Neural cell (in vitro differentiated cells): ENCODE results near the gene CAPN10.

ENCODE experiments used
- CTCF ChIP-seq: fragments of 450-650 bp; IDR thresholded peaks from 2 replicates; pipeline ENCODE4 v1.5.1; 2014; ENCODE audit warnings: antibody characterized with exemption, mild to moderate bottlenecking, moderate library complexity; ENCODE audit not compliant: poor library complexity, severe bottlenecking
- EP300 ChIP-seq: fragments of 450-650 bp; conservative IDR thresholded peaks from 2 replicates; pipeline ENCODE4 v1.6.1; 2014; ENCODE audit warnings: antibody characterized with exemption, mild to moderate bottlenecking, moderate library complexity; ENCODE audit not compliant: poor library complexity, severe bottlenecking
- EZH2 ChIP-seq: fragments of 200-600, 300-800 bp; shearing (Covaris generic), sonication (generic); IDR thresholded peaks from 2 replicates; pipeline ENCODE4 v1.6.1; 2014; ENCODE audit warnings: antibody characterized with exemption, low read length, borderline replicate concordance, mild to moderate bottlenecking; ENCODE audit not compliant: insufficient read depth, poor library complexity, severe bottlenecking
- MXI1 ChIP-seq: fragments of 450-650 bp; conservative IDR thresholded peaks from 2 replicates; pipeline ENCODE4 v1.6.1; 2014; ENCODE audit warnings: antibody characterized with exemption, mild to moderate bottlenecking; ENCODE audit not compliant: poor library complexity, severe bottlenecking
- POLR2AphosphoS5 ChIP-seq: IDR thresholded peaks from 2 replicates; pipeline ENCODE4 v1.6.1; 2012
- RAD21 ChIP-seq: fragments of 450-650 bp; conservative IDR thresholded peaks from 2 replicates; pipeline ENCODE4 v1.6.1; 2014; ENCODE audit warnings: antibody characterized with exemption, mild to moderate bottlenecking, moderate library complexity
- REST ChIP-seq: IDR thresholded peaks from 2 replicates; pipeline ENCODE4 v1.6.1; 2012; ENCODE audit warnings: borderline replicate concordance
- SMC3 ChIP-seq: fragments of 450-650 bp; conservative IDR thresholded peaks from 2 replicates; pipeline ENCODE4 v1.6.1; 2014; ENCODE audit warnings: antibody characterized with exemption, mild to moderate bottlenecking, moderate library complexity; ENCODE audit not compliant: poor library complexity
- TAF1 ChIP-seq: IDR thresholded peaks from 2 replicates; pipeline ENCODE4 v1.6.1; 2012; ENCODE audit warnings: low read depth

DNA sequence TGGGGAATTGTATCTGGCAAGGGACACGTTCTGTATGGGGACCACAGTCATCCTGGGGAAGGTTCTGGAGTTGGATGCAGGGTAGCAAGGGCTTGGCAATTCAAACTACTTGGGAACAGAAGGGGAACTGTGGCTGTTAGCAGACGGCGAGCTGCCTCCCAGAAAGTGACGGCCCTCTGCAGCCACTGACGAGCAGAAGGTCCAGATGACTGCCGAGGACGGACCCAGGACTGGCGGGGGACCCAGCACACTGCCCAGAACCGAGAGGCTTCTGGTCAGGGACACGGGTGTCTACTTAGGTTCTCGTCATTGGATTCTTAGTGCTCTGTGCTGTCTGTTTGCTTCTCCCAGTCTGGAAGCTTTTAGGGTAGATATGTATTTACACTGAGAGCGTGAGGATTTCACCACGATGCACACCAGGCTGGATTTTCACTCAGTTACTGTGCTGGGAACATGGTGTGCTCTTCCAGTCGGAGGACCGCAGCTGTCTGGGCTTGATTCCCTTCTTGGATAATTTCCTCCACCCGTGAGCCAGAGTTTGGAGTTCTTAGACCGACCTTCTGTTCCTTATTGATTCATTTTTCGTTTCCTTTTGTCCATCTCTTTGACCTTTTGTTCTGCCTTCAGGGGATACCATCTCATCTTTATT lies 52.1 kb downstream of the CAPN10 start:
- TF ChIP-seq POLR2AphosphoS5 (no peak), REST (no peak), EZH2 (no peak), CTCF (no peak), TAF1 (no peak), EP300 (no peak), MXI1 (no peak), SMC3 (no peak), RAD21 (no peak)
